ENCODE measurements around the gene CD3E.

CD3E gene

DNA sequence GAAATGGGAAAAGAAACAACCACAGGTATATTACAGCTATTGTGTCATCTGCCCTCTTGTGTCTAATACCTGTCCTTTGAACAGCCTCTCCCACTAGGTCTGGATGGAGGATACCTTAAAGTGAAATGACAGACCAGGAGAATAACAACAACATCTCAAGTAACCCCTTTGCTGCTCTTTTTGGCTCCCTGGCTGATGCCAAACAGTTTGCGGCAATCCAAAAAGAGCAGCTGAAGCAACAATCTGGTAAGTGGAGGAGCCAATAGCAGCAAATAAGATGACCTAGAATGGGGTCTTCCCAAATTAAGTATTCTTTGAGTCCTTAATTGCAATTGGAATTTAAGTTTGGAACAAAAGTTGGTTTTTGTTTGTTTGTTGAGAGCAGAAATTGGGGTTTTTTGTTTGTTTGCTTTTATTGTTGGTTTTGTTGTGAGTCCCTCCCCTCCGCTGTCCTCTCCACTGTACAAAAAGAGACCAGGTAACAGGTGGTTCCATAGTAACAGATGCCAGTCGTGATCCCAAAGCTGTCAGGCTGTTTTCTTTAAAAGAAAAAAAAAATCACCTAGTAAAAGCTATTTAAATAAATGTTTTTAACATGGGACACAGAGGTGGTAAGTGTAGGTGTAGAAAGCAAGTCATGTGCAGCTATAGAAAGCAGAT, 60.6 kb downstream of the CD3E start:
- no peak for FAIRE-seq
- DNase-seq (ENCODE audit: extremely low spot score, insufficient read length, low read depth) = no peak
